ENCODE data around the gene IGSF9B.

The IGSF9B gene

DNA sequence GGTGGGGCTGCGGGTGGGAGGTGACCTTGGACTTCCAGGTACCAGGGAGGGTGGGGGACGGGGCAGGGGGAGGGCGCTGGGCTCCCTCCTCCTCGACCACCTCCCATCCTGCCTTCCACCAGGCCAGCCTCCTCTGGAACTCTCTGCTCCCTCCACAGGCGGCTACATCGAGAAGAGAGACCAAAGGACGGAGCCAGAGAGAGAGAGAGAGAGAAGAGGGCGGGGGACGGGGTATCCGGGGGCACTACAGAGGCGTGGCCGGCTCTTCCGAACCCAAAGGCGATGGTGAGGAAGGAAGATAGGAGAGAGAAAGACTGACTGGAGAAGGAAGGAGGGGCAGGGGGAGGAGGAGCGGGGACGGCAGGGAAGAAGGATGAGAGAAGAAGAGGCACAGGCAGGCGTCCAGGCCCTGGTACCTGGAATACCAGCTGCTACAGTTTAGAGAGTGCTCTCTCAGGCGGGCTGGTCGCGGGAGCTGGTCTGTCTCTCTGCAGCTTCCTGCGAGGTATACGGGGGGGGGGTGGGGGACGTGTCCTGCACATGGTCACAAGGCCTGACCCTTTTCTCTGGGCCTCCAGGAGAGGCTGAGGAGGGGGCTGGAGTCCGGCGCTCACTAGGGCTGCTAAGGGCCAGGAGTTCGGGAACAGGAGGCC, 38.0 kb downstream of the IGSF9B start:
- Histone ChIP-seq H3K27ac (ENCODE audit: low read depth, low read length) (no peak overlapping the region), H3K4me2 (ENCODE audit: low read depth, low read length, poor library complexity, severe bottlenecking) (no peak overlapping the region), H3K4me3 (ENCODE audit: insufficient read depth, low read length, poor library complexity, severe bottlenecking) (no peak overlapping the region), H3K27me3 (ENCODE audit: low read length) (no peaks in the 10 kb centered on the region), H3K36me3 (ENCODE audit: low read length) (no peaks in the 10 kb centered on the region), H4K20me1 (ENCODE audit: low read depth, low read length) (no peaks in the 10 kb centered on the region), H3K9me2 (replicated peaks; ENCODE audit: insufficient read depth, low read length) (no peaks in the 10 kb centered on the region), H3K9ac (ENCODE audit: low read length) (no peak overlapping the region), H3F3A (ENCODE audit: insufficient read depth) (no peaks in the 10 kb centered on the region), H3K9me3 (ENCODE audit: insufficient read depth, low read length) (no peaks in the 10 kb centered on the region), H3K79me2 (ENCODE audit: insufficient read depth, low read length) (no peaks in the 10 kb centered on the region), H2AFZ (ENCODE audit: low read depth, low read length, severe bottlenecking) (no peak overlapping the region)
- no peak for TF ChIP-seq EZH2phosphoT487 (conservative IDR thresholded peaks at IDR 0.05; ENCODE audit: low read length)
- TF ChIP-seq, protein P1, sequence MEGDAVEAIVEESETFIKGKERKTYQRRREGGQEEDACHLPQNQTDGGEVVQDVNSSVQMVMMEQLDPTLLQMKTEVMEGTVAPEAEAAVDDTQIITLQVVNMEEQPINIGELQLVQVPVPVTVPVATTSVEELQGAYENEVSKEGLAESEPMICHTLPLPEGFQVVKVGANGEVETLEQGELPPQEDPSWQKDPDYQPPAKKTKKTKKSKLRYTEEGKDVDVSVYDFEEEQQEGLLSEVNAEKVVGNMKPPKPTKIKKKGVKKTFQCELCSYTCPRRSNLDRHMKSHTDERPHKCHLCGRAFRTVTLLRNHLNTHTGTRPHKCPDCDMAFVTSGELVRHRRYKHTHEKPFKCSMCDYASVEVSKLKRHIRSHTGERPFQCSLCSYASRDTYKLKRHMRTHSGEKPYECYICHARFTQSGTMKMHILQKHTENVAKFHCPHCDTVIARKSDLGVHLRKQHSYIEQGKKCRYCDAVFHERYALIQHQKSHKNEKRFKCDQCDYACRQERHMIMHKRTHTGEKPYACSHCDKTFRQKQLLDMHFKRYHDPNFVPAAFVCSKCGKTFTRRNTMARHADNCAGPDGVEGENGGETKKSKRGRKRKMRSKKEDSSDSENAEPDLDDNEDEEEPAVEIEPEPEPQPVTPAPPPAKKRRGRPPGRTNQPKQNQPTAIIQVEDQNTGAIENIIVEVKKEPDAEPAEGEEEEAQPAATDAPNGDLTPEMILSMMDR (IDR thresholded peaks at IDR 0.05; ENCODE audit: insufficient read depth, low read length, poor library complexity, severe bottlenecking): no peak

DNA sequence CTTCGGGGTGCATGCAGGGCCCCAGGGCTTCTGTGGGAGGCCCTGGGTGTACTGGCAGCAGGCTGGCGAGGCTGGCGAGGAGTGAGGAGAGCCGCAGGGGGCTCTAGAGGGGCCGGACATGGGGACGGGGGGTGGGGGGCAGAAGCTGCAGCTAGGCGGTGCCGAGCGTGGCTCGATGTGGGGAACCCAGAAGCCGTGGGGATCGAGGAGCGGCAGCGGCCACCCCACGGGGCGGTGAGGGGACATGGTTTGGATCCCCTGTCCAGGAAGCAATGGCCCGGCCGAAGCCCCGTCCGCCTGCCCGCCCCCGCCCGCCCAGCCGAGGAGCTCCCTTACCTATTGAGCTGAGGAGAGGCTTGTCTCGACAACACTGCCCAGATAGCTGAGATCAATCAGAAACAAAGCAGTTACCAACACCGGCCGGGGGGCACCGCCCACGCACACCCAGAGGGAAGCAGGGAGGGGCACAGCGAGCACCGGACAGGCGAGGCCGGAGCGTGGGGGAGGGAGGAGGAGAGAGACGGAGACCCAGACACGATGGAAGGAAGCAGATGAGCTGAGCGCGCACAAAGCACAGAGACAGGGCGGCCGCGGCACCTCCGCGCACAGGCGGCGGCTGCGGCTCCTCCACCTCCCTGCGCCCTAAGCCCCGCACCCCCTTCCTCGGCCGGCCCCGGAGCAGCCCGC, 38.7 kb downstream of the IGSF9B start:
- Histone ChIP-seq H3K9ac (ENCODE audit: low read length) (no peak overlapping the region), H3K27ac (ENCODE audit: low read depth, low read length) (no peak overlapping the region), H3K36me3 (ENCODE audit: low read length) (no peaks in the 10 kb centered on the region), H2AFZ (ENCODE audit: low read depth, low read length, severe bottlenecking) (no peak overlapping the region), H4K20me1 (ENCODE audit: low read depth, low read length) (no peaks in the 10 kb centered on the region), H3K4me2 (ENCODE audit: low read depth, low read length, poor library complexity, severe bottlenecking) (no peak overlapping the region), H3K79me2 (ENCODE audit: insufficient read depth, low read length) (no peaks in the 10 kb centered on the region), H3K27me3 (ENCODE audit: low read length) (no peaks in the 10 kb centered on the region), H3K9me3 (ENCODE audit: insufficient read depth, low read length) (no peaks in the 10 kb centered on the region), H3K4me3 (ENCODE audit: insufficient read depth, low read length, poor library complexity, severe bottlenecking) (no peak overlapping the region), H3F3A (ENCODE audit: insufficient read depth) (no peaks in the 10 kb centered on the region), H3K9me2 (replicated peaks; ENCODE audit: insufficient read depth, low read length) (no peaks in the 10 kb centered on the region)
- no peak for TF ChIP-seq EZH2phosphoT487 (conservative IDR thresholded peaks at IDR 0.05; ENCODE audit: low read length)
- TF ChIP-seq, protein P1 (IDR thresholded peaks at IDR 0.05; ENCODE audit: insufficient read depth, low read length, poor library complexity, severe bottlenecking): no peak

DNA sequence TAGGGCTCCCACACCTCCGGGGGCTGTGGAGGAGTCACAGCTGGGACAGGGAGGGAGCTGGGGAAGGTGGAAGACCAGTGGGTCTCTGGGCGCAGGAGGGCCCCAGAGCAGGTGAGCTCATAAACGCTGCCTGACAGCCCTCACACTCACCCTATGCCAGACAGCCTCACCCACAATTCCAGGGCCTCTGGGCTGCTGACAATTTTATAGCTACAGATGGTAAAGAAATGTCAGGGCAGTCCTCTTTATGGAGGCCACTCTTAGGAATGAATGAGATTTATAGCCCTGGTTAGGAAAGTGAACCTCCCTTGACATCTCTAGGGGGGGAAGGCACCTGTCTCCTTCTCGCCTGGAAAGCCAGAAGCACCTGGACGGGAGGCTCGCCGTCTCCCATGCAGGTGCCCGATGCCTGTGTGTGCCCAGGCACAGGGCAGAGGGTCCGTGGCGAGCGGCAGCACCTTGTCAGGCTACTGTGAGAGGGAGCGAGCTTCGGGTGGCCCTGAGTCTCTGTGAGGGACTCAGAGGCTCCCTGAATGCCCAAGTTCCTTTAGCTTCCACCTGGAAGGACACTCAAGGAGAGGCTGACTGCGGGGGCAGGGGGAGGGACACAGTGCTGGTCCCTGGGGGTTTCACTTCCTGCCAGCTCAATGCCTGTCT, 39.9 kb downstream of the IGSF9B start:
- no peaks in the 10 kb centered on the region for H4K20me1 ChIP-seq (ENCODE audit: low read depth, low read length)
- no peaks in the 10 kb centered on the region for H3K79me2 ChIP-seq (ENCODE audit: insufficient read depth, low read length)
- H3K27me3 ChIP-seq (ENCODE audit: low read length): no peaks in the 10 kb centered on the region
- no peaks in the 10 kb centered on the region for H3K9me2 ChIP-seq (replicated peaks; ENCODE audit: insufficient read depth, low read length)
- TF ChIP-seq EZH2phosphoT487 (conservative IDR thresholded peaks at IDR 0.05; ENCODE audit: low read length): no peak
- TF ChIP-seq, protein P1 (IDR thresholded peaks at IDR 0.05; ENCODE audit: insufficient read depth, low read length, poor library complexity, severe bottlenecking): no peak
- no peak overlapping the region for H2AFZ ChIP-seq (ENCODE audit: low read depth, low read length, severe bottlenecking)
- H3K4me3 ChIP-seq (ENCODE audit: insufficient read depth, low read length, poor library complexity, severe bottlenecking): no peak overlapping the region
- H3K36me3 ChIP-seq (ENCODE audit: low read length): no peaks in the 10 kb centered on the region
- H3K9ac ChIP-seq (ENCODE audit: low read length): no peak overlapping the region
- H3K27ac ChIP-seq (ENCODE audit: low read depth, low read length): no peak overlapping the region
- no peaks in the 10 kb centered on the region for H3F3A ChIP-seq (ENCODE audit: insufficient read depth)
- H3K4me2 ChIP-seq (ENCODE audit: low read depth, low read length, poor library complexity, severe bottlenecking): no peak overlapping the region
- H3K9me3 ChIP-seq (ENCODE audit: insufficient read depth, low read length): no peaks in the 10 kb centered on the region
